ENCODE measurements around the gene RCAN1.
A peak's percentile ranks its signal among the peaks of the same experiment; 100 is the strongest.

The RCAN1 gene

DNA sequence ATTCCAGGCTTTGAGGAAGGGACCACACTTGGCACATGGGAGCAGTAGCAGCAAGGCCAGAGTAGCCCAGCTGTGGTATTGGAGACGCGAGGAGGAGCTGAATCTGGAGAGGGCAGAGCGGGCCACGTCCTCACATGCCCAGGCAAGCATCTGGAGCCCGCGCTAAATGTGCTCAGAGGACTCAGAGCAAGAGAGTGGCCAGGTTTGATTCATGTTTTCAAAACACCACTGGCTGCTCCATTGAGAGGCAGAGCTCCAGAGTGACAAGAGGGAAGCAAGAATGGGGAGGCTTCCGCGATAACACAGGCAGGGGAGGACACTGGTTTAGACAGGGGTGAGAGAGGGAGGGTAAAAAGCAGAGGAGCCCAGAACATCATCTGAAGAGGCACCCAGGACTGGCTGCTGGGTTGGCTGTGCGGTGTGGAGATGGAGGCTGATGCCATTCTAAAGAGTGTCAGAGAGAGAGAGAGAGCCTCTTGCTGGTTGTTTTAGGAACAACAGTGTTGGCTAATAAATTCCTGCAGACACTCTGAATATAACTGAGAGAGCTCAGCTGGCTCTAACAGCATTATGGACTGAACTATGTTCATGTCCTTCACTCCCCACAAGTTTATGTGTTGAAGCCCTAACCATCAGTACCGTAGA lies 32.3 kb downstream of the RCAN1 start:
- TF ChIP-seq, protein P1, sequence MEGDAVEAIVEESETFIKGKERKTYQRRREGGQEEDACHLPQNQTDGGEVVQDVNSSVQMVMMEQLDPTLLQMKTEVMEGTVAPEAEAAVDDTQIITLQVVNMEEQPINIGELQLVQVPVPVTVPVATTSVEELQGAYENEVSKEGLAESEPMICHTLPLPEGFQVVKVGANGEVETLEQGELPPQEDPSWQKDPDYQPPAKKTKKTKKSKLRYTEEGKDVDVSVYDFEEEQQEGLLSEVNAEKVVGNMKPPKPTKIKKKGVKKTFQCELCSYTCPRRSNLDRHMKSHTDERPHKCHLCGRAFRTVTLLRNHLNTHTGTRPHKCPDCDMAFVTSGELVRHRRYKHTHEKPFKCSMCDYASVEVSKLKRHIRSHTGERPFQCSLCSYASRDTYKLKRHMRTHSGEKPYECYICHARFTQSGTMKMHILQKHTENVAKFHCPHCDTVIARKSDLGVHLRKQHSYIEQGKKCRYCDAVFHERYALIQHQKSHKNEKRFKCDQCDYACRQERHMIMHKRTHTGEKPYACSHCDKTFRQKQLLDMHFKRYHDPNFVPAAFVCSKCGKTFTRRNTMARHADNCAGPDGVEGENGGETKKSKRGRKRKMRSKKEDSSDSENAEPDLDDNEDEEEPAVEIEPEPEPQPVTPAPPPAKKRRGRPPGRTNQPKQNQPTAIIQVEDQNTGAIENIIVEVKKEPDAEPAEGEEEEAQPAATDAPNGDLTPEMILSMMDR (IDR thresholded peaks at IDR 0.05; ENCODE audit: low read depth, low read length) = peak; percentile 51
- peak; percentile 67 to 69 for DNase-seq (ENCODE audit: low read depth in 2 of 2)
- no peak overlapping the region for H3K4me3 ChIP-seq (replicated peaks in 1 of 2; ENCODE audit: low read depth in 2 of 2, low read length in 2 of 2)

DNA sequence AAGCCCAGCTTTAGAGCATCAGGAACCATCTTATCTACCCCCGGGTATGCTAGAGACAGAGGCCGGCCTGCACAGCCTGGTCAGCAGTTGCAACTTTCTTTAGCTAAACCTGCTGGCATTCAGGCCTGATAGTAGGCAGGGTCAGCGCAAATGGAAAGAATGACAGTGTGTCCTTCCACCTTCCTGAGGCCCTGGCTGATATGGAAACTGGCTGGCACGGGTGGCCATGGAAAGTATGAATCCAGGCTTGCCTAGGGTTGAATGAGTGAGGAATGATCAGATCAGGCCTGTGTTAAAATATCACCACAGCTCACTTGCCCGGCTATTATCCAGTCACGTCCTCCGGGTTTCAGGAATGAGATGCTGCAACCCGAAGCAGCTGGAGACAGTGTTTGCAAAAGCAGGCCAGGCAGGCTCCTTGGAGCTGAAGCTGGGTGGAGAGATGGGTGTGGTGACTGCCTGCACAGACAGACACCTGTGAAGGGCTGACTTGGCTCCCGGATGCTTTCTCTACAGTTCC lies 34.7 kb downstream of the RCAN1 start:
- H3K4me3 ChIP-seq (replicated peaks in 1 of 2; ENCODE audit: low read depth in 2 of 2, low read length in 2 of 2) = no peak overlapping the region
- TF ChIP-seq, protein P1 (IDR thresholded peaks at IDR 0.05; ENCODE audit: low read depth, low read length) = no peak
- no peak for DNase-seq (ENCODE audit: low read depth in 2 of 2)

DNA sequence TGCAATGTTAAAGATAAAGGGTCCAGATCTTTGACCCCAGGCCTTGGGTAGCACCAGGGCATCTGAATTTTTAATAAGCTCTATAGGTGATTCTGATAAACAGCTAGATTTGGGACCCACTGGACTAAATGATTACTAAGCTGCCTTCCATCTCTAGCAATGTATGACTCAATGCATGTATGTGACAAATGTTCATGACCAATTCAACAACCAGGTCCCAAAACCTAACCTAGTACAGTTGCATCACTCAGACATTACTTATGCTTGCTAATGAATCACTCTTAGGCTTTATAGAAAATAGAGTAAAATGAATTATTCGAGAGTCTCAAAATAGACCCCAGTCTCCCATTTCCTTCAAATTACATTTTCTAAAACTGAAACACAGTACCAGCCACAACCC lies 35.5 kb downstream of the RCAN1 start:
- no peak overlapping the region for H3K4me3 ChIP-seq (replicated peaks in 1 of 2; ENCODE audit: low read depth in 2 of 2, low read length in 2 of 2)
- TF ChIP-seq, protein P1 (IDR thresholded peaks at IDR 0.05; ENCODE audit: low read depth, low read length) = no peak
- peak in 1 of 2 donors; percentile 87 for DNase-seq (ENCODE audit: low read depth in 2 of 2)

DNA sequence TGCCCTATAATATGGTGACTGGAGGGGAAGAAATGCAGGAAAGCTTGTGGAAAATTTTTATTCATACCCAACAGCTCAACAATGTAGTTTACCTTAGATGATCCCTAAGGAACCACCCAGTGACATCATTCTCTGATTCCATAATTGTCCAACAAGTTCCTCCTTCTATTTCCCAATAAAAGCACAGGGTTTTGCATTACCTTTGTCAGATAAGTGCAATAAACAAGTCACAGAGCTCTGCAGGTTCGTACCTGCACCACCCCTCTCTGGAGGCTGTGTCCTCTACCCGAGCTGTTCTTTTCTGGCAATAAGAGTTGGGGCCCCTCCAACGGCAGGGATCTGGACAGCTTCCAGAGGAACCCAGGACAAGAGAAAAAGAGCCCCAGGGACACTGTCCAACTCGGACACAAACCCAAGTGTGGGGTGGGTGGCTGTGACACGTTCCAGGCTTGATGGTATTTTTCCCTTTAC lies 38.8 kb downstream of the RCAN1 start:
- DNase-seq (ENCODE audit: low read depth in 2 of 2) = peak; percentile 15 to 36

DNA sequence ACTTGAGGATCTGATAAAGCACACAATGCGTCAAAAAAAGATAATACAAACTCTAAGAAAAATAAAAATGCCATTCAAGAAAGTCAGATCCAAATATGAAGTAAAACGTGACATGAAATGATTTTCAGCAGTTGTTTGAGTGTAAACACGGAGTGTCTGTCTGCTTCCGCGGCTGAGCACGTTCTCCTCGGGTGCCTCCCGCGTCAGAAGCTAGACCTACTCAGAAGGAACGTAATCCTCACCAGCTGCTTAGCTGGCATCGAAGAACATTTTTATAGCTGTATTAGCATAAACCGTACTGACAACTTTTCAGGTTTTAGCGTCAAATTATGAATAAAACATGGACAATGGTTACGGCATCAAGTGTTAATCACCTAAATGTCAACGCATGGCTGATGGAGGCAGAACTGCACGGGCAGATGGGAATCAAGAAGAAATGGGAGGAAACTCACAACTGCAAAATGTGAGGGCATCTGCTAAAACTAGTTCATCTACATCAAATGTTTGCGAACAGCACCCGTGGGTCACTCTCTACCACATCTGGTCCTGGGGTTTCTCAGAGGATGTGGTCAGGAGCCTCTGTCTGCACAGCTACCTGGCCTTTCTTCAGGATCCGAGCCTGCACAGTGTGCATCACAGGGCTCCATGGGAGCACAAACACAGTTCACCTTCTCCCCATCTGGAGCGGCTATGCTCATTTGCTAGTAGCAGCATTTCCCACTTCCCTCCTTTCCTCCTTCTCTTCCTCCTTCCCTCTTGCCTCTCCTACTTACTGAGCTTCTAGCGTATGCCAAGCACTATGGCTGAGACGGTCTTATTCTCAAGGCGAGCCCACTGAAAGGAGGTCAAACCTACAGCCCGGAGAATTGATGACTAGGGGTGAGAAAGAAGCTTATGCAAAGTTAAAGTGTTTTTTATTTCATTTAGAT lies 40.0 kb downstream of the RCAN1 start:
- TF ChIP-seq, protein P1 (IDR thresholded peaks at IDR 0.05; ENCODE audit: low read depth, low read length) = no peak
- H3K4me3 ChIP-seq (replicated peaks in 1 of 2; ENCODE audit: low read depth in 2 of 2, low read length in 2 of 2) = no peak overlapping the region
- no peak for DNase-seq (ENCODE audit: low read depth in 2 of 2)

More for the DNA sequence above, 38.8 kb downstream of the RCAN1 start:
- TF ChIP-seq, protein P1 (IDR thresholded peaks at IDR 0.05; ENCODE audit: low read depth, low read length) = no peak
- H3K4me3 ChIP-seq (replicated peaks in 1 of 2; ENCODE audit: low read depth in 2 of 2, low read length in 2 of 2) = no peak overlapping the region

DNA sequence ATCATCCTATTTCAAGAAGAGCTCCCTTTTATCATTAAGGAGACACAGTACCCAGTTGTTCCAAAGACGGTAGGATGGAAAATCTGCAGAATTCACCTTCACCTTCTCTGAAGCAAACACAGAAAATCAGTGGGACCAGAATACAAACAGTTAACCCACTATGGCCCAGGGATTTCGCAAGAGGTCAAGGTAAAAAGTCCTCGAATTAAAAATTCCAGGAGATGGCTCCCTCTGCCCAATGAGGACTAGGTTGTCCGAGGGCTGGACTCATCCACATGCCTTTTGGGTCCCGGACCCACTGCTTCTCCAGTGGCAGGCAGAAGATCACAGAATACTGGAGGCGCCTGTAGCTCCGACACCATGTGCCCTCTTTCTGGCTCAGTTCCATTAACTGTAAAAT lies 42.9 kb downstream of the RCAN1 start:
- H3K4me3 ChIP-seq (replicated peaks in 1 of 2; ENCODE audit: low read depth in 2 of 2, low read length in 2 of 2) = no peak overlapping the region
- DNase-seq (ENCODE audit: low read depth in 2 of 2) = no peak
- TF ChIP-seq, protein P1 (IDR thresholded peaks at IDR 0.05; ENCODE audit: low read depth, low read length) = no peak
